ENCODE measurements around the gene NSMCE1.
"Not testable (repeated sequence)": the region's sequence is repeated elsewhere in the genome, so short reads cannot be mapped to it uniquely, and the experiment has no call there.

The NSMCE1 gene

GRCh38 chr16:27248886-27249285 lies 19.7 kb downstream of the NSMCE1 start:
- H2AK5ac ChIP-seq (ENCODE audit: low read length); H2BK5ac ChIP-seq (ENCODE audit: low read depth, low read length, poor library complexity); H3K18ac ChIP-seq (ENCODE audit: low read length); DNase-seq; H4K12ac ChIP-seq (ENCODE audit: low read depth, low read length); H3K14ac ChIP-seq (ENCODE audit: low read length); H2BK12ac ChIP-seq (ENCODE audit: low read length); H3K9ac ChIP-seq (ENCODE audit: low read length); H3K27me3 ChIP-seq (ENCODE audit: insufficient read depth, low read length); H3K23ac ChIP-seq (ENCODE audit: low read length); H2AFZ ChIP-seq (ENCODE audit: insufficient read depth, low read length, poor library complexity); H3K4me2 ChIP-seq (ENCODE audit: low read length); H3K4me1 ChIP-seq (ENCODE audit: control insufficient read depth in 1 of 2, insufficient read depth in 2 of 2, low read length in 2 of 2); H3K9me3 ChIP-seq (ENCODE audit: insufficient read depth, low read depth, low read length); H2BK120ac ChIP-seq (ENCODE audit: insufficient read depth, low read length, poor library complexity); H3K79me2 ChIP-seq (ENCODE audit: control insufficient read depth, insufficient read depth, low read length, poor library complexity); H3K4ac ChIP-seq (ENCODE audit: low read depth, low read length); H3K4me3 ChIP-seq (ENCODE audit: low read depth, low read length); H4K8ac ChIP-seq (ENCODE audit: low read depth, low read length); H3K27ac ChIP-seq (ENCODE audit: low read depth, low read length); H3K36me3 ChIP-seq (ENCODE audit: control insufficient read depth in 1 of 2, insufficient read depth in 2 of 2, low read length in 2 of 2); H4K91ac ChIP-seq (ENCODE audit: low read depth, low read length); H3K79me1 ChIP-seq (ENCODE audit: low read length): not testable (repeated sequence)
- WGBS (ENCODE audit: extremely low coverage, insufficient coverage, insufficient read length), result no CpG with 5 or more reads among the region's 4 CpGs

GRCh38 chr16:27248036-27248435 lies 20.5 kb downstream of the NSMCE1 start:
- no peaks in the 10 kb centered on the region for H3K79me1 ChIP-seq (ENCODE audit: low read length)
- no peak overlapping the region for H3K18ac ChIP-seq (ENCODE audit: low read length)
- no peak overlapping the region for H3K23ac ChIP-seq (ENCODE audit: low read length)
- H2BK120ac ChIP-seq (ENCODE audit: insufficient read depth, low read length, poor library complexity), result no peak overlapping the region
- H2BK12ac ChIP-seq (ENCODE audit: low read length), result no peak overlapping the region
- H3K27me3 ChIP-seq (ENCODE audit: insufficient read depth, low read length), result no peaks in the 10 kb centered on the region
- no peak overlapping the region for H2AK5ac ChIP-seq (ENCODE audit: low read length)
- no peak overlapping the region for H3K14ac ChIP-seq (ENCODE audit: low read length)
- H4K8ac ChIP-seq (ENCODE audit: low read depth, low read length), result no peak overlapping the region
- H4K12ac ChIP-seq (ENCODE audit: low read depth, low read length), result no peak overlapping the region
- H3K79me2 ChIP-seq (ENCODE audit: control insufficient read depth, insufficient read depth, low read length, poor library complexity), result no peaks in the 10 kb centered on the region
- H3K4me3 ChIP-seq (ENCODE audit: low read depth, low read length), result no peak overlapping the region
- no peak overlapping the region for H2AFZ ChIP-seq (ENCODE audit: insufficient read depth, low read length, poor library complexity)
- no peak overlapping the region for H3K4ac ChIP-seq (ENCODE audit: low read depth, low read length)
- H3K27ac ChIP-seq (ENCODE audit: low read depth, low read length), result no peak overlapping the region
- H3K4me2 ChIP-seq (ENCODE audit: low read length), result no peak overlapping the region
- H3K36me3 ChIP-seq (ENCODE audit: control insufficient read depth in 1 of 2, insufficient read depth in 2 of 2, low read length in 2 of 2), result no peaks in the 10 kb centered on the region
- no peak overlapping the region for H2BK5ac ChIP-seq (ENCODE audit: low read depth, low read length, poor library complexity)
- H3K9ac ChIP-seq (ENCODE audit: low read length), result no peak overlapping the region
- peaks cover 0 to 4% of the 10 kb centered on the region in 2 experiments for H3K4me1 ChIP-seq (ENCODE audit: control insufficient read depth in 1 of 2, insufficient read depth in 2 of 2, low read length in 2 of 2)
- no peak overlapping the region for H4K91ac ChIP-seq (ENCODE audit: low read depth, low read length)
- no peaks in the 10 kb centered on the region for H3K9me3 ChIP-seq (ENCODE audit: insufficient read depth, low read depth, low read length)
- no CpG with 5 or more reads among the region's 2 CpGs for WGBS (ENCODE audit: extremely low coverage, insufficient coverage, insufficient read length)
- DNase-seq, result peak in 1 of 2 donors; percentile 83

- not testable (repeated sequence) for H4K8ac ChIP-seq (ENCODE audit: low read depth, low read length); H3K4me2 ChIP-seq (ENCODE audit: low read length); H3K36me3 ChIP-seq (ENCODE audit: control insufficient read depth in 1 of 2, insufficient read depth in 2 of 2, low read length in 2 of 2); H3K79me1 ChIP-seq (ENCODE audit: low read length); H3K9ac ChIP-seq (ENCODE audit: low read length); H2BK120ac ChIP-seq (ENCODE audit: insufficient read depth, low read length, poor library complexity); H2BK12ac ChIP-seq (ENCODE audit: low read length); H2BK5ac ChIP-seq (ENCODE audit: low read depth, low read length, poor library complexity); H4K91ac ChIP-seq (ENCODE audit: low read depth, low read length); H3K4me1 ChIP-seq (ENCODE audit: control insufficient read depth in 1 of 2, insufficient read depth in 2 of 2, low read length in 2 of 2); H4K12ac ChIP-seq (ENCODE audit: low read depth, low read length); H3K18ac ChIP-seq (ENCODE audit: low read length); H2AK5ac ChIP-seq (ENCODE audit: low read length); H3K14ac ChIP-seq (ENCODE audit: low read length); H2AFZ ChIP-seq (ENCODE audit: insufficient read depth, low read length, poor library complexity); H3K23ac ChIP-seq (ENCODE audit: low read length); H3K4ac ChIP-seq (ENCODE audit: low read depth, low read length); H3K4me3 ChIP-seq (ENCODE audit: low read depth, low read length); DNase-seq; H3K27ac ChIP-seq (ENCODE audit: low read depth, low read length); H3K79me2 ChIP-seq (ENCODE audit: control insufficient read depth, insufficient read depth, low read length, poor library complexity); H3K27me3 ChIP-seq (ENCODE audit: insufficient read depth, low read length); H3K9me3 ChIP-seq (ENCODE audit: insufficient read depth, low read depth, low read length)
- no CpG with 5 or more reads among the region's 1 CpG for WGBS (ENCODE audit: extremely low coverage, insufficient coverage, insufficient read length)
These were observed 21.5 kb downstream of the NSMCE1 start for GRCh38 chr16:27247076-27247475.

- Histone ChIP-seq H3K9me3 (ENCODE audit: insufficient read depth, low read depth, low read length) (no peaks in the 10 kb centered on the region), H3K4me2 (ENCODE audit: low read length) (no peak overlapping the region), H3K4me1 (ENCODE audit: control insufficient read depth in 1 of 2, insufficient read depth in 2 of 2, low read length in 2 of 2) (peaks cover 4 to 9% of the 10 kb centered on the region in 2 experiments), H3K36me3 (ENCODE audit: control insufficient read depth in 1 of 2, insufficient read depth in 2 of 2, low read length in 2 of 2) (no peaks in the 10 kb centered on the region), H2BK120ac (ENCODE audit: insufficient read depth, low read length, poor library complexity) (no peak overlapping the region), H2BK5ac (ENCODE audit: low read depth, low read length, poor library complexity) (no peak overlapping the region), H4K8ac (ENCODE audit: low read depth, low read length) (no peak overlapping the region), H3K23ac (ENCODE audit: low read length) (no peak overlapping the region), H3K79me2 (ENCODE audit: control insufficient read depth, insufficient read depth, low read length, poor library complexity) (no peaks in the 10 kb centered on the region), H3K27ac (ENCODE audit: low read depth, low read length) (no peak overlapping the region), H2AFZ (ENCODE audit: insufficient read depth, low read length, poor library complexity) (no peak overlapping the region), H3K14ac (ENCODE audit: low read length) (no peak overlapping the region), H3K4me3 (ENCODE audit: low read depth, low read length) (no peak overlapping the region), H4K91ac (ENCODE audit: low read depth, low read length) (no peak overlapping the region), H3K27me3 (ENCODE audit: insufficient read depth, low read length) (no peaks in the 10 kb centered on the region), H3K79me1 (ENCODE audit: low read length) (peaks cover under 1% of the 10 kb centered on the region), H4K12ac (ENCODE audit: low read depth, low read length) (no peak overlapping the region), H2AK5ac (ENCODE audit: low read length) (no peak overlapping the region), H3K18ac (ENCODE audit: low read length) (no peak overlapping the region), H3K9ac (ENCODE audit: low read length) (no peak overlapping the region), H2BK12ac (ENCODE audit: low read length) (no peak overlapping the region), H3K4ac (ENCODE audit: low read depth, low read length) (no peak overlapping the region)
- no peak for DNase-seq
- WGBS (ENCODE audit: extremely low coverage, insufficient coverage, insufficient read length), result no CpG with 5 or more reads among the region's 4 CpGs
These were observed 22.1 kb downstream of the NSMCE1 start for GRCh38 chr16:27246439-27246838.
